HTR-8/SVneo (cell line): ENCODE data around the gene C12orf57.

Experiments used
- DNase-seq: peaks from one replicate; pipeline ENCODE4 v3.0.0; 2011; ENCODE audit warnings: low spot score, mixed read lengths; ENCODE audit not compliant: insufficient read length
- FAIRE-seq: peaks from 2 replicates; lab custom pipeline; 2011; peaks lifted over from hg19 to GRCh38; lab: Jason Lieb, UNC

Gene C12orf57

GRCh38 chr12:6962285-6963015 is 18.6 kb downstream of the C12orf57 start:
- no peak for DNase-seq
- no peak for FAIRE-seq

- FAIRE-seq (no peak), DNase-seq (no peak)
These were observed 19.4 kb downstream of the C12orf57 start for GRCh38 chr12:6963016-6963731.

GRCh38 chr12:6963791-6964413 is 20.1 kb downstream of the C12orf57 start:
- FAIRE-seq (no peak), DNase-seq (no peak)

- no peak for DNase-seq
- no peak for FAIRE-seq
These were observed 20.8 kb downstream of the C12orf57 start for GRCh38 chr12:6964605-6965025.

- FAIRE-seq: no peak
- DNase-seq: peak; percentile 88
These were observed 21.3 kb downstream of the C12orf57 start for GRCh38 chr12:6965026-6965661.

GRCh38 chr12:6965714-6966113 is 21.9 kb downstream of the C12orf57 start:
- FAIRE-seq: no peak
- no peak for DNase-seq

- no peak for FAIRE-seq
- DNase-seq: no peak
These were observed 22.5 kb downstream of the C12orf57 start for GRCh38 chr12:6966351-6966750.

GRCh38 chr12:6967651-6968100 is 23.9 kb downstream of the C12orf57 start:
- FAIRE-seq (no peak), DNase-seq (no peak)

GRCh38 chr12:6968426-6968825 is 24.6 kb downstream of the C12orf57 start:
- peak; percentile 60 for FAIRE-seq
- DNase-seq: no peak

GRCh38 chr12:6970096-6970527 is 26.3 kb downstream of the C12orf57 start:
- no peak for DNase-seq
- FAIRE-seq: peak; percentile 42

- DNase-seq: no peak
- no peak for FAIRE-seq
These were observed 30.4 kb downstream of the C12orf57 start for GRCh38 chr12:6974180-6974579.

GRCh38 chr12:6975297-6976032 is 31.6 kb downstream of the C12orf57 start:
- DNase-seq (no peak), FAIRE-seq (no peak)

- FAIRE-seq: peak; percentile 54
- DNase-seq: no peak
These were observed 33.8 kb downstream of the C12orf57 start for GRCh38 chr12:6977653-6978052.

GRCh38 chr12:6978188-6978587 is 34.4 kb downstream of the C12orf57 start:
- DNase-seq: no peak
- no peak for FAIRE-seq

GRCh38 chr12:6978611-6979011 is 34.8 kb downstream of the C12orf57 start:
- FAIRE-seq: peak; percentile 20
- no peak for DNase-seq

- no peak for DNase-seq
- FAIRE-seq: no peak
These were observed 35.2 kb downstream of the C12orf57 start for GRCh38 chr12:6979021-6979420.

- FAIRE-seq: peak; percentile 73
- no peak for DNase-seq
These were observed 35.6 kb downstream of the C12orf57 start for GRCh38 chr12:6979453-6979852.

GRCh38 chr12:6980075-6980474 is 36.3 kb downstream of the C12orf57 start:
- DNase-seq: no peak
- no peak for FAIRE-seq

GRCh38 chr12:6980740-6981139 is 36.9 kb downstream of the C12orf57 start:
- no peak for DNase-seq
- no peak for FAIRE-seq
